GM12864 (cell line): Measurements from ENCODE around the gene CCDC149.

Experiments
- DNase-seq: peaks from one replicate; pipeline ENCODE4 v3.0.0-alpha.2; 2011; ENCODE audit warnings: low read depth
- H3K4me3 ChIP-seq: 2 replicates; pipeline ENCODE4 v1.5.1; 2011; ENCODE audit warnings: mild to moderate bottlenecking, low read depth, low read length, control low read depth
- TF ChIP-seq, protein P1 (sequence below): IDR thresholded peaks from 2 replicates; pipeline ENCODE4 v1.5.1; 2011; ENCODE audit warnings: low read depth, mild to moderate bottlenecking, moderate library complexity, low read length, control low read depth, inconsistent platforms; ENCODE audit errors: missing control alignments

CCDC149 gene

GRCh38 chr4:24840826-24841543 lies 71.9 kb downstream of the CCDC149 start:
- TF ChIP-seq, protein P1, sequence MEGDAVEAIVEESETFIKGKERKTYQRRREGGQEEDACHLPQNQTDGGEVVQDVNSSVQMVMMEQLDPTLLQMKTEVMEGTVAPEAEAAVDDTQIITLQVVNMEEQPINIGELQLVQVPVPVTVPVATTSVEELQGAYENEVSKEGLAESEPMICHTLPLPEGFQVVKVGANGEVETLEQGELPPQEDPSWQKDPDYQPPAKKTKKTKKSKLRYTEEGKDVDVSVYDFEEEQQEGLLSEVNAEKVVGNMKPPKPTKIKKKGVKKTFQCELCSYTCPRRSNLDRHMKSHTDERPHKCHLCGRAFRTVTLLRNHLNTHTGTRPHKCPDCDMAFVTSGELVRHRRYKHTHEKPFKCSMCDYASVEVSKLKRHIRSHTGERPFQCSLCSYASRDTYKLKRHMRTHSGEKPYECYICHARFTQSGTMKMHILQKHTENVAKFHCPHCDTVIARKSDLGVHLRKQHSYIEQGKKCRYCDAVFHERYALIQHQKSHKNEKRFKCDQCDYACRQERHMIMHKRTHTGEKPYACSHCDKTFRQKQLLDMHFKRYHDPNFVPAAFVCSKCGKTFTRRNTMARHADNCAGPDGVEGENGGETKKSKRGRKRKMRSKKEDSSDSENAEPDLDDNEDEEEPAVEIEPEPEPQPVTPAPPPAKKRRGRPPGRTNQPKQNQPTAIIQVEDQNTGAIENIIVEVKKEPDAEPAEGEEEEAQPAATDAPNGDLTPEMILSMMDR = no peak
- DNase-seq = no peak
- no peak overlapping the region for H3K4me3 ChIP-seq

GRCh38 chr4:24840362-24840761 lies 72.5 kb downstream of the CCDC149 start:
- H3K4me3 ChIP-seq = no peak overlapping the region
- no peak for DNase-seq
- TF ChIP-seq, protein P1 = no peak

- no peak for DNase-seq
- TF ChIP-seq, protein P1 = no peak
- no peak overlapping the region for H3K4me3 ChIP-seq
Observed at GRCh38 chr4:24837781-24838180, 75.1 kb downstream of the CCDC149 start.

GRCh38 chr4:24837336-24837735 lies 75.5 kb downstream of the CCDC149 start:
- no peak overlapping the region for H3K4me3 ChIP-seq
- no peak for DNase-seq
- TF ChIP-seq, protein P1 = no peak

- no peak for DNase-seq
- TF ChIP-seq, protein P1 = no peak
- no peak overlapping the region for H3K4me3 ChIP-seq
Observed at GRCh38 chr4:24836661-24837242, 76.1 kb downstream of the CCDC149 start.

DNA sequence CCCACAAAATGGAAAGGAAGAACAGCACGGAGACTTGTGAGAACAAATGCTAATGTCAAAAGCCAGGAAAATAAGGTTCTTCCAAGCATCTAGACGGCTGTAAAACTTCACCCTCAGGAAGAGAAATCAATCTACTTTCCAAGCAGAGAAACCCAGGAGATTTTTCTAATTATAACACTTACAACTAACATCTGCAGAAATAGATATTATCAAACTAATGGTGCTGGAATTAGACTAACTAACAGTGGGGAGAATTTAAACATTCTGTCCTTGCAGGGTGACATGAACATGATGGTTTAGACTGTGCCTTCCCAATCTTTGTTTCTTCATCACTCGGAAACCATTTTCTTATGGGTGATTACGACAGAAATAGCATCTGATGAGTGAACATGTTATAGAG lies 77.1 kb downstream of the CCDC149 start:
- DNase-seq = no peak
- TF ChIP-seq, protein P1 = no peak
- no peak overlapping the region for H3K4me3 ChIP-seq

DNA sequence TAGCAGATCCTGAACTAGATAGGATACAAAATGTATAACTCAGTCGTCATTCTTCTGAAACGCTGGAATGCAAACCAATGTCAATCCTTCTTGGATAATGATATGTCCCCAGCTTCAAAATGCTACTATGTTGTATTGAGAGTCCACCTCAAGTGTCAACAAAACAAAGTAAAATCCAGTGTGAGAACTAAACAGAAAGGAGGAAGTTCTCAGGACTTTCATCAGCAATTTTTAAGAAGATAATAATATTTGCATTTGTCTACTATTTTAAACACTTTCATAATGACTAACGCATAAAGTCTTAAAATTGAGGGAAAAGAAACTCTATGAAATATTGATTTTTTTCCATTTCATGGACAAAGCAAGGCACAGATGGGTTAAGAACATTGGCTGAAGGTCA lies 81.2 kb downstream of the CCDC149 start:
- no peak overlapping the region for H3K4me3 ChIP-seq
- TF ChIP-seq, protein P1 = no peak
- no peak for DNase-seq
